Tibial nerve (tissue), 4 donors: ENCODE results near the gene PSME1. TPM values are rescaled to one million over a fixed set of nuclear protein-coding genes. Genes with fewer than 3 reads are reported as not detected.

Source experiments
- DNase-seq, 2 donors: peaks; one replicate each; pipeline ENCODE4 v3.0.0-alpha.2; 2019; ENCODE audit warnings: low spot score in 2 of 2
- H3K27ac ChIP-seq, 4 donors: fragments of 200-600 bp; sonication (generic) in 3 of 4; one replicate each; pipeline ENCODE4 v1.5.1; 2017 to 2019; ENCODE audit warnings: mild to moderate bottlenecking in 1 of 4
- H3K27me3 ChIP-seq, 2 donors: fragments of 200-600 bp; sonication (generic) in 1 of 2; one replicate each; pipeline versions ENCODE4 v1.5.1 to v1.6.0; 2017 to 2019
- H3K36me3 ChIP-seq, 3 donors: fragments of 200-600 bp; sonication (generic); one replicate each; pipeline ENCODE4 v1.5.1; 2018 to 2019
- H3K4me1 ChIP-seq, 4 donors: fragments of 200-600 bp; sonication (generic) in 3 of 4; one replicate each; pipeline ENCODE4 v1.5.1; 2017 to 2019
- H3K4me3 ChIP-seq, 4 donors: fragments of 200-600 bp; sonication (generic) in 3 of 4; one replicate each; pipeline ENCODE4 v1.5.1; 2017 to 2019; ENCODE audit warnings: mild to moderate bottlenecking in 1 of 4, moderate library complexity in 1 of 4
- H3K9me3 ChIP-seq, 4 donors: fragments of 200-600 bp; sonication (generic) in 3 of 4; one replicate each; pipeline ENCODE4 v1.5.1; 2017 to 2019
- EP300 ChIP-seq, 2 donors: sonication (generic); formaldehyde crosslinking; IDR thresholded peaks; one replicate each; pipeline ENCODE4 v1.6.1; 2017; ENCODE audit warnings: antibody characterized with exemption in 2 of 2, mild to moderate bottlenecking in 1 of 2
- POLR2A ChIP-seq, 2 donors: fragments of 450-650 bp; IDR thresholded peaks; one replicate each; pipeline ENCODE4 v1.6.1; 2017; ENCODE audit warnings: antibody characterized with exemption in 2 of 2, mild to moderate bottlenecking in 2 of 2, moderate library complexity in 2 of 2
- WGBS, 2 donors: methylation state at CpG; one replicate each; pipeline ENCODE4 v1.1.5; 2018; 5-methylcytosine and 5-hydroxymethylcytosine counted together
- total RNA-seq, 4 donors: library from RNA; depleted of rRNA; stranded (reverse); fragments of >200 nt; gene quantifications; one replicate each; pipeline ENCODE4 v1.1.0, GENCODE V29; 2016
- TF ChIP-seq, protein P1 (sequence below), 5 experiments: fragments of 200-600 bp in 3 of 5; fragments of 450-650 bp in 2 of 5; sonication (generic) in 3 of 5; IDR thresholded peaks; one replicate each; pipeline ENCODE4 v1.5.1; 2016 to 2019; ENCODE audit warnings: antibody characterized with exemption in 5 of 5, mild to moderate bottlenecking in 3 of 5, moderate library complexity in 2 of 5

Gene PSME1
- total RNA-seq, 4 donors from 2014 or later = 96.9 to 130 (median 110) TPM

DNA sequence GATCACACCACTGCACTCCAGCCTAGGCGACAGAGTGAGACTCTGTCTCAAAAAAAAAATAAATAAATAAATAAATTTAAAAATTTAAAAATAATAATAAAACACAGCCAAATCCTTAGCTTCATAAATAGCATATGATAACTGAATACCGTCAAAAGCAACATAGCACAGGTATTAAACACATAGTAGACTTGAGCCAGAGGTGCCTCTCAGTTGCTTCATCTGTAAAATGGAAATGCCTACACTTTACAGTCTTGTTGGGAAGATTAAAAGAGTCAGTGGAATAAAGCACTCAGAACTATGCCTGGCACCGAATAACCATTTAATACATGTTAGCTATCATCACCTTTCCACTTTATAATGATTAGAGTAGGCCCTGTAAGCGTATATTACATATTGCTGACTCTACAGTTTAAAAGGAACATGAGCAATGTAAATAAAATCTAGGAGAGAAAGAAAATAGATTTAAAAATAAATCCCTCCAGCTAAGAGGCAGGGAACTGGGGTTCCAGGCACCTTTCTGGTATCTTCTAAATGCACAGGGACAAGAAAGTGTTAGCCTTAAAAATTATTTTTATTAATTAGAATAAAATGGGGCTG is 29.2 kb upstream of the PSME1 start:
- H3K4me3 ChIP-seq = no peak overlapping the region
- 87 to 89% methylated on average over 4 of the region's 4 CpGs for WGBS, 2 donors
- H3K27ac ChIP-seq = no peak overlapping the region
- H3K9me3 ChIP-seq = no peaks in the 10 kb centered on the region
- no peaks in the 10 kb centered on the region for H3K27me3 ChIP-seq
- TF ChIP-seq EP300 (IDR thresholded peaks at IDR 0.05) = no peak
- TF ChIP-seq, protein P1, sequence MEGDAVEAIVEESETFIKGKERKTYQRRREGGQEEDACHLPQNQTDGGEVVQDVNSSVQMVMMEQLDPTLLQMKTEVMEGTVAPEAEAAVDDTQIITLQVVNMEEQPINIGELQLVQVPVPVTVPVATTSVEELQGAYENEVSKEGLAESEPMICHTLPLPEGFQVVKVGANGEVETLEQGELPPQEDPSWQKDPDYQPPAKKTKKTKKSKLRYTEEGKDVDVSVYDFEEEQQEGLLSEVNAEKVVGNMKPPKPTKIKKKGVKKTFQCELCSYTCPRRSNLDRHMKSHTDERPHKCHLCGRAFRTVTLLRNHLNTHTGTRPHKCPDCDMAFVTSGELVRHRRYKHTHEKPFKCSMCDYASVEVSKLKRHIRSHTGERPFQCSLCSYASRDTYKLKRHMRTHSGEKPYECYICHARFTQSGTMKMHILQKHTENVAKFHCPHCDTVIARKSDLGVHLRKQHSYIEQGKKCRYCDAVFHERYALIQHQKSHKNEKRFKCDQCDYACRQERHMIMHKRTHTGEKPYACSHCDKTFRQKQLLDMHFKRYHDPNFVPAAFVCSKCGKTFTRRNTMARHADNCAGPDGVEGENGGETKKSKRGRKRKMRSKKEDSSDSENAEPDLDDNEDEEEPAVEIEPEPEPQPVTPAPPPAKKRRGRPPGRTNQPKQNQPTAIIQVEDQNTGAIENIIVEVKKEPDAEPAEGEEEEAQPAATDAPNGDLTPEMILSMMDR (IDR thresholded peaks at IDR 0.05) = no peak
- no peak for TF ChIP-seq POLR2A (IDR thresholded peaks at IDR 0.05)
- DNase-seq = no peak
- H3K36me3 ChIP-seq = peaks cover 0 to 29% (median 0%) of the 10 kb centered on the region in 3 donors
- H3K4me1 ChIP-seq = peaks cover 0 to 12% (median 0%) of the 10 kb centered on the region in 4 donors

DNA sequence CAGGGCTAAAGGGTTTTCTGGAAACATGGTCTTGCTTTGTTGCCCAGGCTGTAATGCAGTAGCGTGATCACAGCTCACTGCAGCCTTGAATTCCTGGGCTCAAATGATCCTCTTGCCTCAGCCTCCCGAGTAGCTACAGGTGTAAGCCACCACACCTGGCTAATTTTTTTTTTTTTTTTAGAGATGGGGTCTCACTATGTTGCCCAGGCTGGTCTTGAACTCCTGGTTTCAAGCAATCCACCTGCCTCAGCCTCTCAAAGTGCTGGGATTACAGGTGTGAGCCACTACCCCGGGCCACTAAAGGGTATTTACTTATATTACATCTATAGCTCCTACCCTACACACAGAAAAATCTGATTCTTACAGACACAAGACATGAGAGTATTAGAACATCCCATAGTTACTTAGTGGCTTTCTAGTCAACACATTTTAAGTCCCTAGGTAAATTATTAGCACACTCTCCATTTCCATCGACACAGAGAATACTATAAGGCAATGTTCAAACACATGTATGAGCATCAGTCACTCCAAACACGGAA is 27.6 kb upstream of the PSME1 start:
- WGBS, 2 donors = 34 to 52% methylated on average over 5 of the region's 5 CpGs

DNA sequence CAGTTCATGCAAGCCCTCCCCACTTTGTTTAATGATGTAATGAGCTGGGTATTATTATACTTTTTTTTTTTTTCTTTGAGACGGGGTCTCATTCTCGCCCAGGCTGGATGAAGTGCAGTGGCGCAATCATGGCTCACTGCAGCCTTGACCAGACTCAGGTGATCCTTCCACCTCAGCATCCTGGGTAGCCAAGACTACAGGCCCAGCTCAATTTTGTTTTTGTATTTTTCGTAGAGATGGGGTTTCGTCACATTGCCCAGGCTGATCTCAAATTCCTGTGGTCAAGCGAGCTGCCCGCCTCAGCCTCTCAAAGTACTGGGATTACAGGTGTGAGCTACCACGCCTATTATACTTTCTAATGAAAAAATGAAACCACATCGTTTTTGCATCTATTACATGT is 25.9 kb upstream of the PSME1 start:
- 85 to 89% methylated on average over 9 of the region's 9 CpGs for WGBS, 2 donors
- Histone ChIP-seq H3K36me3 (peaks cover 0 to 2% (median 0%) of the 10 kb centered on the region in 3 donors), H3K27me3 (no peaks in the 10 kb centered on the region), H3K4me3 (no peak overlapping the region), H3K9me3 (no peaks in the 10 kb centered on the region), H3K27ac (no peak overlapping the region), H3K4me1 (peaks cover 0 to 16% (median 0%) of the 10 kb centered on the region in 4 donors)
- TF ChIP-seq POLR2A (IDR thresholded peaks at IDR 0.05) (no peak), EP300 (IDR thresholded peaks at IDR 0.05) (no peak)
- TF ChIP-seq, protein P1 (IDR thresholded peaks at IDR 0.05) = no peak
- no peak for DNase-seq

More for the DNA sequence above, 27.6 kb upstream of the PSME1 start:
- no peak for DNase-seq
- Histone ChIP-seq H3K36me3 (peaks cover 0 to 17% (median 0%) of the 10 kb centered on the region in 3 donors), H3K27ac (peak overlapping the region in 3 of 4 donors; percentile 4 to 17 (median 16)), H3K4me1 (peaks cover 0 to 15% (median 0%) of the 10 kb centered on the region in 4 donors), H3K27me3 (no peaks in the 10 kb centered on the region), H3K4me3 (no peak overlapping the region), H3K9me3 (no peaks in the 10 kb centered on the region)
- TF ChIP-seq, protein P1 (IDR thresholded peaks at IDR 0.05) = no peak
- TF ChIP-seq EP300 (IDR thresholded peaks at IDR 0.05) (no peak), POLR2A (IDR thresholded peaks at IDR 0.05) (no peak)

DNA sequence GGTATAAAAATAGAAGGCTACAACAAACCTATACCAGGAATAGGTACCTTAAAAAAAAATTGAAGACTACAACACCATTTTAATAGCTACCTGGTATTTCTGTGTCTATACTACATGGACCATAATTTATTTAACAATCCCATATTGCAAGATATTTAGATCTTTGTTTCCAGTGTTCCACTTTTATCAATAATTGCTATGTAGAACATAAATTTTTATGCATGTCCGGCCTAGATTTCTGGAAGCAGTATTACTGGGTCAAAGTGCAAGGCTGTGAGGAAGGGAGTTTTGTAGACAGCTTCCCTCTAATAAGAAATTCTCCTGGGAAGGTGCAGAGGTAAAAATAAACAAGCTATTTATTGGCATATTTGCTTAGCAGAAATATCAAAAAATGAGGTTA is 25.5 kb upstream of the PSME1 start:
- DNase-seq = no peak
- H3K27me3 ChIP-seq = no peaks in the 10 kb centered on the region
- WGBS, 2 donors = 48 to 60% methylated on average over 1 of the region's 1 CpG
- peaks cover 0 to 19% (median 1%) of the 10 kb centered on the region in 4 donors for H3K4me1 ChIP-seq
- H3K4me3 ChIP-seq = no peak overlapping the region
- no peaks in the 10 kb centered on the region for H3K9me3 ChIP-seq
- H3K36me3 ChIP-seq = no peaks in the 10 kb centered on the region
- no peak overlapping the region for H3K27ac ChIP-seq
- TF ChIP-seq, protein P1 (IDR thresholded peaks at IDR 0.05) = no peak
- TF ChIP-seq EP300 (IDR thresholded peaks at IDR 0.05) (no peak), POLR2A (IDR thresholded peaks at IDR 0.05) (no peak)

DNA sequence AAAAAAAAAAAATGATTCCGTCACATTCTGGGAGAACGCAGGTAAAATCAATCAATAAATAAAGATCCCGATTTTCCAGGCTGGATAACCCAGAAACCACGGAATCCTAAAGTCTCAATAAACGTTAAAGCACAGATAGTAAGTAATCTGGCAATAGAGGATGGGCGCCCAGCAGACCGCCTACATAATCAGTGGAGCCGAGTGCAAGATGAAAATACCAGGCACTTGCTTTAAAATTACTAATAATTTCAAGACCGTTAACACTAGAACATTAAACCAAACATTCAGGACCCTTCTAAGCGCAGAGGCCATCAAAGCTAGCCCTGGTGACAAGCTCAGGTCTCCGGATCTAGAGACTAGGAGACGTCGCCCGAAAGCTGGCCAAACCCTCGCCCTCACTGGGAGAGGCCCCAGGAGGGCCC is 22.6 kb upstream of the PSME1 start:
- Histone ChIP-seq H3K36me3 (peaks cover 0 to 18% (median 12%) of the 10 kb centered on the region in 3 donors), H3K9me3 (no peaks in the 10 kb centered on the region), H3K27me3 (no peaks in the 10 kb centered on the region), H3K4me1 (peaks cover 4 to 28% (median 11%) of the 10 kb centered on the region in 4 donors), H3K4me3 (peak overlapping the region; percentile 46 to 81 (median 76)), H3K27ac (peak overlapping the region; percentile 99 to 100 (median 99))
- 20 to 26% methylated on average over 15 of the region's 15 CpGs for WGBS, 2 donors
- TF ChIP-seq, protein P1 (IDR thresholded peaks at IDR 0.05) = no peak
- TF ChIP-seq POLR2A (IDR thresholded peaks at IDR 0.05) = no peak
- no peak for TF ChIP-seq EP300 (IDR thresholded peaks at IDR 0.05)
- no peak for DNase-seq
